Activated T-cell treated with anti-CD3 and anti-CD28 coated beads for 24 hours (primary cell): Measurements from ENCODE around the gene CDH23.

Source experiments
- DNase-seq: peaks from one replicate; pipeline ENCODE4 v3.0.0-alpha.2; 2020; ENCODE audit warnings: low read depth

CDH23 gene

DNA sequence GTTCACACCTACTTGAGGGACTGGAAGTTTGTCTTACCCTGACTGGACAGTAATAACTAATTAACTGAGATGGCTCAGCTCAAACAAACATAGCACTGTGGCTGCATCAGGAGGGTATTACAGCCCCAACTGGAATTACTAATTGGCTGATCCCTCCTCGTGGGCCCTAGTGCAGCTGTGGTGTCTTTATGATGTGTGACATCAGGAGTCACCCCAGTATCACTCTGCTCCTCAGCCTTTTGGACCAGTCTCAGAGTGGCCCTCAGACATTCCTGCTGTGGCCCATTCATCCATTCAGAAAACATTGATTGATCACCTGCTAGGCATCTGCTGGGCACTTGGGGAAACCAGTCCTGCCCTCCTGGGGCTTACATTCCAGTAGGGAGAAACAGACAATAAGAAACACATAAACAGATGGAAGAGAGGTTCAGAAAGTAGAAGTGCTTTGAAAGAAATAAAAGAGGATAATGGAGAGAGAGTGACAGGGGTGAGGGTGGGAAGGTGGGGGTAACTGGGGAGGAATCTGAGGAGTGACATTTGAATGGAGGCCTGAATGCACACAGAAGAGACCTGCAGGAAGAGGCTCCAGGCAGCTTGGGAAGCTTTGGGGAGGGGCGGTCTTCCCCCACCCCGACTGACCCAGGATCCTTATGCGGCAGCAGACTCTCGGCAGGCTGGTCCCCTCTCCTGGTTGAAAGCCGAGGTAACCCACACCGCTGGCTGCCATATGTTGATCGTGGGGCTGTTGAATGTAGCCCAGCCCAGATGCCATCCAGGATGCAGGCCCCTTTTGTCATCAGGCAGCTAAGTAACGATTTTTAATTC, 209.7 kb downstream of the CDH23 start:
- no peak for DNase-seq

DNA sequence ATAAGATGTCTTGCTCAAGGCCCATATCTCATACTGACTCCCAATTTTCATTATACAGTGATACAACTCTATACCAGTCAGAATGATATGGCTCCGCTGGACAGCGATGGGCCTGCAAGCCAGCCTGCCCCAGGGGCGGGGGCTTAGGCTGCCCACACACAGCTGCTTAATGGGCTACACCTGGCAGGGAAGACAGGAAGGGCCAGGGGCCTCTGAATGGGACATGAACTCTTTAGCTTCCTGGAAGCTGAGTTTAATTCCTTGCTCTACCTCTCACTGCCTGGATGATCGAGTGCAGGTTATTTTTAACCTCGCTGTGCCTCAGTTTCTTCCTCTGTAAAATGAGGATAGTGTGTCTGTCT, 210.3 kb downstream of the CDH23 start:
- DNase-seq = no peak

DNA sequence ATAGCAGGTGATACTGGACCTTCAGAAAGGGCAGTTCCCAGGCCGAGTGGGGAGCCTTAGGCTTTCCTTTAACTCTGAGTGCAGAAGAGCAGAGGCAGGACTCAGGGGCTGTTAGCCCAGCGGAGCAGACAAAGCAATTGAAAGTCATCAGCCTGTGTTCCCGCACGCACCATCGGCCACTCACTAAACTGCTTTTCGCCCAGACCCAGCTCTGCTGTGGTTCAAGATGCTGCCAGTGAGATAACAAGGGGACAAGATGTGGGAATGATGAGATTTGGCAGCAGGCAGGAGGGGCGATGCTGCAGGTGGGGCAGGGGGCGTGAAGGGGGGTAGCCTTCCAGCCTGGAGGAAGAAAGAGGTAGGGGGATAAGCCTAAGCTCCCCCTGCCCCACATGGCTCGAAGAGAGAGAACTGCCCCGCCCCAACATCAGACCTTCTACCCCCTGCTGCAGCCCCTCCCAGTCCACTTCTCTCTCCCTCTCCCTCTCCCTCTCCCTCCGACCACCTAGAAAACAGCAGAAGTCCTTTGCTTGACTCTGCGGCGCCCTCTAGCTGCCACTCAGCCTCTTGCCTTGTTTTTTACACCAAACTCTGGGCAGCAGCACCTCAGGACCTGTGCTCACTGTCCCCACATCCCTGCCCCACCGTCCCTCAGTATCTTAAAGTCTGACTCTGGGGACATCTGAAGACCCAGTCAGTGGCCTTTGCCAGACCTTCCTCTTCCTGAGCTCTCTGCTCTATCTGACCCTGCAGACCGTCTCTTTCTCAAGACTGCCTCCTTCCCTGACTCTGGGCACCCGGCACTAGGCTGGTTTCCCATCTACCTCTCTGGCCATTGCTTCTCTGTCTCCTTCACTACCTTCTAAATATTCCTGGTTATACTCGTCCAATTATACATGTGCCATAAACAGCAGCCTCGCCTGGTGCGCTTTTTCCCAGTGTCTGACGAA, 212.4 kb downstream of the CDH23 start:
- peak; percentile 57 for DNase-seq

DNA sequence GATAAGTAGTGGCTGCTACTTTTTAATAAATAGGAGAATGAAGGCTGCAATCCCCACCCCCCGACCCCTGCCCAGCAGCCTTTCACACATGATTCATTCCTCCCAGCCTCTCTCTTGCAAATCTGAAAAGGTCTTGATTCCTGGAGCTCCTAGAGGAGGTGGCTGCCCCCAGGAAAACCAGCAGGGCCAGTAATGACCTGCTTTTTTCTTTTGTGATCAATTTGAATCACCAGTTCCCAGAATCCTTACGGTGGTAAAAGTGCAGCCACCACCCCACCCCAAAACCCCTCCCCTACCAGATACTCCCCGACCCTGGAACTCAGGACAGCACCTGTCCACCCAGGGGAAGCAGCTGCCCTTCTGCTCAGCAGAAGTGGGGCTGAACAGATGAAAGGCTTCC, 213.9 kb downstream of the CDH23 start:
- no peak for DNase-seq

DNA sequence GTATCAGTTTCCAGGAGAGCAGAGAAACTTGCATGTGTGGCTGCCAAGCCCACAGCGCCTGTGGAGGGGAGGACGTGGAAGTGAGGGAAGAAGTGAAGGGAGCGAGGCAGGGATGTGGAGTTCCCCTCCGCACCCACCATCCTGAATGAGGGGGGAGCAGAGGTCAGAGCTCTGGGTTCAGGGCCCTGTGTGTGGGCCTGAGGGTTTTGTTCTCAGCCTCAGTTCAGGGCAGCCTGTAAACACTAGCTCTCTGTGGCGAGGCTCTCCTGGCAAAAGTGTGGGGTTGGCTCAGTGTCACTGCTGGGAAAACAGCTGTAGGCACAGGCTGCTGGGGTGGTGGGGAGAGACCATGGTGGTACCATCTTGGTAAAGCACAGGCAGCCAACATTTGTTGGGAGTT, 214.4 kb downstream of the CDH23 start:
- DNase-seq = no peak

DNA sequence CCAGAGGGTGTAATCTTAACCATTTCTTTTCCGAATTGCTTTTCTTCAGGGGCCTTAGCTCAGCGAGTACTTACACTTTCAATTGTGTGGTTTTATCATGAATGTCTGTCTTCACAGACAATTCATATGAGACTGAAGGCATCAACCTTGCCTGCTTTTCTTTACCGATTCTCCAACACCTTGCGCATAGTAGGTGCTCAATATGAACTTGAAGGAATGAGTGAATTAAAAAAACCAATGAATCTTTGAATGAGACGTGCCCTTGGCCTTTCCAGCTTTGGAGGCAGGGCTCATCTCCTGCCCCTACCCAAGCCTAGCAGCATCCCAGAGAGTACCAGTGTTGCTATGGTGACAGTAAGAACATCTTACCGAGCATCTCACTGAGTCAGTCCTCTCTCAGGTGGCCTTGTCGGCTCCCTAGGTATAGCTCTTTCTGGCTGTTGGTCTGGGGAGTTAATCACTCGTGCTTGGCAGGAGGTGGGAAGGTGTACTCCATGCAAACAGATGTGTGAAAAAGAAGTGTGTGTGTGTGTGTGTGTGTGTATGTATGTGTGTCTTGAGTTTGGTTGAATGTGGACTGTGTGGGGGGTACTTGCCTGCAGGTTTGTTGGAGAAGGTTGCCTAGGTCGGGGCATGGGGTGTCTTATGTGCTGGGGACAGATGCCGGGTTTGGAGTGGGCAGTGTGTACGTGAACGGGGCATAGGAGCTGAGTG, 215.1 kb downstream of the CDH23 start:
- DNase-seq = no peak

DNA sequence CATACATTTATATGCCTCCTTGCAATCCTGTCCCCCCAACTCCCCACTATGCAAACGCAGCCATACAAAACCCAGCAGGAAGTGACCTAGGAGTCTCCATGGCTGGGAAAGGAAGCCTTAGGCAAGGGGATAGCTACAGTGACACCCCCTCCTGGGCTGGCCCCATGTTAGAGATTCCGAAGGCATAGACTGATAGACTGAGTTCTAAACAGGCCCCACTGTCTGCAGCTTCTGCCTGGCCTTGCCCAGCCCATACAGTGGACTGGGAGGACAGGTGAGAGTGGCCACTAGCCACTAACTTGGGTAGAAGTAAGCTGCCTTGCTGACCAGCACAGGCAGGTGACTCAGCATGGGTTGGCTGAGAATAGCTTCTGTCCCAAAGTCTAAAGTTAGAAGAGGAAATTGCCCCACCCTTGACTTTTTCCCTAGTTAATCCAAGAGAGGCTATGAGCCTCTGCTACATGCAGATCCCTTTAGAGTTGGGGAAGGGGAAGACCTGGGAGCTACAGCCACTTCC, 216.6 kb downstream of the CDH23 start:
- DNase-seq = no peak

DNA sequence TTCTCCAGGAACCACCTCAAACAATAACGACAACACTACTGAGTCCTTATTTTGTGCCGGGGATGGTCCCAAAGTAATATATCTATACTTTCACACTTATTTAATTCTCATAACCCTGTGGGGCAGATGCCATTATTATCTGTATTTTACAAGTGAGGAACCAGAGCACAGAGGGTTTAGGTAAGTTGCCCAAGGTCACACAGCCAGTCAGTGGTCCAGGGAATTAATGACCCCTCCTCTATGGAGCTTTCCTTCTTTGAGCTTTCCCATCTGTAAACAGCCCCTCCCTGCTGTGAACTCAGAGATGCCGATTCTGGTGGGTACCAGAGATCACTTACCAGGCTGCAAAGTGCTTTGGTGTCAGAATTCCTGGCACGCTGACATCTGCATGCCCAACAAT, 217.2 kb downstream of the CDH23 start:
- no peak for DNase-seq

DNA sequence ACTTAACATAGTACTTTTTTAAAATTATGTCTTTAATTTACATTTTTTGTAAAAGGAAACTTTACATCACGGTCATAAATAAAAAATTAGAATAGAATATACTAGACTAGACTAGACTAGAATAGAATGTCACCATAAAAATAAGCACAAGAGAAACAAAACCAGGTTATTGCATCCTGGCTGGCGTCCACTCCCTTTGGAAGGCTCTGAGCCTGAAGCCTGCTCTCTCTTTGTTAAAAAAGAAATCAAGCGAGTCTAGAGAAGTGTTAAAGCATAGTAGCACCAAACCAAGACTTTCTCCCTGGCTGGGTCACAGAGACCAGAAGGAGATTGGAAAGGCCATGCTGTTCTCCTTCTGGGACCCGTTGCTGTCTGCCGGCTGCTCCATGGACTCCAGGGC, 218.2 kb downstream of the CDH23 start:
- DNase-seq = no peak

DNA sequence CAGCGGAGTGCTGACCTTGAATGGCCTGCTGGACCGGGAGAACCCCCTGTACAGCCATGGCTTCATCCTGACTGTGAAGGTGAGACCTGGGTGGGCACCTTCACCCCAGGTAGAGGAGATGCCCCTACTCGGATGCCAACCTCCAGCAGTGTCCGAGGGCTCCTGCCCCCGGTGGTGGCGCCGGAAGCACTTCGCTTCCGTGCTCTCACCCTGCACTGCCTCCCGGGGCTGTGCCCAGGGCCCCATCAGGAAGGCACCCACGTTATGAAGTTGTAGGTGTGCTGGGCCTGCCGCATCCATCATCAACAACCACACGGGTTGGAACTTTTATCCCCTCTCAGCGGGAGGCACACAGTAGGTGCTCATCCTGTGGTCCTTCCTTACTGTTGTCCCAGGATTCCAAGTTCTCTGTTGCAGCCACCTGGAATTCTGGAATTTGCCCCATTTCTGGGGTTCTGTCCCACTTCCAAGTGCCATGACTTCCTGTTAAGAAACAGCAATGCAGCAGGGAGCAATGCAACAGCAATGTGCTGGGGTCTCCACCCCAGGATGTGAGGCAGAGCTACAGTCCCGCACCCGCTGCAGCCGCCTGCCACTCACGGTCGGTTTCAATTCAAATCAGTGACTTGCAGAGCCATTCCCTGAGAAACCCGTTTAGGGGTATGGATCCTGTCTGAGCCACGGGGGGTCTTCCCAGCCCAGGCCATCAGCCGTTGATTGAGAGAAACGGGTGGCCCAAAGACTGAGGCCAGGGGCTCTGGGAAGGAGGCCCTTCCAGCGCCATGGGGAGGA, 219.0 kb downstream of the CDH23 start:
- no peak for DNase-seq

DNA sequence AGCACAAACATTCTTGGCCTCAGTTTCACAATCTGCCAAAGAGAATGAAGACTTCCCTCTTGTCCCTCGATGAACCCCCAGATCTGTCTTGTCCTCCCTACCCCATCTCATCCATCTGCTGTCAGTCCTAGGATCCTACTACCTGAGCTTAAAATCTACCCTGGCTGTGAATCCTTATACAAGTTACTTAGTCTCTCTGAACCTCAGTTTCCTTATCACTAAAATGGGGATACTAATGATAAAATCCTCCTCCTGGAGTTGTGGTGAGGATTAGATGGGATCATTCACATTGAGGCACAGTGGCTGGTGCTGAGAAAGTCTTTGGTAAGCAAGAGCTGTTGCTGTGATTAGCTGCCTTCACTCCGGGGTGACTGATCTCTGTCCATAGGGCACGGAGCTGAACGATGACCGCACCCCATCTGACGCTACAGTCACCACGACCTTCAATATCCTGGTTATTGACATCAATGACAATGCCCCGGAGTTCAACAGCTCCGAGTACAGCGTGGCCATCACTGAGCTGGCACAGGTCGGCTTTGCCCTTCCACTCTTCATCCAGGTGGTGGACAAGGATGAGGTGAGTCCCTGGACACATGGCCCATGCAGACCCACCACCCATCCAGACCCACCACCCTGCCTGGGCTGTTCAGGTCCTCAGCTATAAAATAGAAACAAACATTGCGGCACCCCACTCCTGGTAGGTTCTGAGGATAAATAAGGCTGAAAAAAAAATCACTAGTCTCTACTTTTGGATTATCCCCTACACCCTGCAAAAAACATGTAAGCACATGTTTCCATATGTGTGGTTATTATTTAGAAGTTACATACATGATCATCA, 220.3 kb downstream of the CDH23 start:
- DNase-seq = no peak

DNA sequence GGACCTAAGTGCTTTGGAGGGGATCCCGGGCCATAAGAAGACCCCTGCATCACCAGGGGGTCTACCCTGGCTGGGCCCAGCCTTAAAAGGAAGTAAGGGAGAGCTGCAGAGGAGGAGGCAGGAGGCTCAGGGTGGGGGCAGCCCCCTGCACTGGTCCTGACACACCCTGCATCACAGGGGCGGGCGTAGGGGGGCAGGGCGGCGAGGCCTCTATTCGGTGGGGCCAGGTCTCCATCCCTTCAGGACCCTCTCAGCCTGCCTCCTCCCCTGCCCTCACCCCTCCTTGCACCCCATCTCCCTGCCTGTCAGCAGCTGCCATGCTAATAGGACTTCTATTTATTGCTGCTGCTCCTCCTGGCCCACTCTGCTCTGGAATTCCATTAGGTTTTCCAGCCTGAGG, 221.5 kb downstream of the CDH23 start:
- DNase-seq = no peak

DNA sequence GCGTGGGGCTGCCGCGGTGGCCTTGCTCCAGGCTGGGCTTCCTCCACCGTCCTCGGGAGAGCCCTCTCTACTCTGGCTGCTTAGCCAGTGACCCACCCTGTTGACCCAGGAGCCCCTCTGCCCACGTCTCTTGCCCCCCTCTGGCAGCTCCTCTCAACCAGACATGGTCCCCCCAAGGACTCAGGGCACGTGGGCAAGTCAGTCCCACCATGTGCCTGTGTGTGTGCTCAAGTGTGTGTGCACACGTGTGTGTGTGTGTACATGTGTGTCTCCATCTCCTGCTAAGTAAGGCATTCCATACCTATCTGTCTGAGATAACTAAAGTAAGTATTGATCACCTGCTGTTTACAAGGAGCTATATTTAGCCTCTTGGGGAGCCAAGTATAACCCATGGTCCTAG, 221.9 kb downstream of the CDH23 start:
- no peak for DNase-seq

DNA sequence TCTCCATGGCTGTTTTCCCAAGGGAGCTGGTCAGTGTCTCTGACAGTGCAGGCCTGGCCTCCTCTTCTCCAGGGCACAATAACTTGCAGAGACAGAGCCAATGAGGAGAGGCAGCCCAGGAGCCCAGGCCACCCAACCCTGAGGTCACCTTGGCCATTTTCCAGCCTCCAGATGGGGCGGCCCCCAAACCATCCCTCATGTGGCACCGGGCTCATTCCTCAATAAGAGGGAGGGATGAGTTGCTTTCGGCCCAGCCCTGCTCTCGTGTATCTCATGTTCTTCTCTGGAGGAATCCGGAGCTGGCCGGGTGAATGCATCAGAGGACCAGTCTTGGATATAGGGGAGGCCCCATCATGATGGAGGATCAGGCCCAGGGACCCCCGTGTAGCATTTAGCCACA, 223.9 kb downstream of the CDH23 start:
- DNase-seq = no peak

DNA sequence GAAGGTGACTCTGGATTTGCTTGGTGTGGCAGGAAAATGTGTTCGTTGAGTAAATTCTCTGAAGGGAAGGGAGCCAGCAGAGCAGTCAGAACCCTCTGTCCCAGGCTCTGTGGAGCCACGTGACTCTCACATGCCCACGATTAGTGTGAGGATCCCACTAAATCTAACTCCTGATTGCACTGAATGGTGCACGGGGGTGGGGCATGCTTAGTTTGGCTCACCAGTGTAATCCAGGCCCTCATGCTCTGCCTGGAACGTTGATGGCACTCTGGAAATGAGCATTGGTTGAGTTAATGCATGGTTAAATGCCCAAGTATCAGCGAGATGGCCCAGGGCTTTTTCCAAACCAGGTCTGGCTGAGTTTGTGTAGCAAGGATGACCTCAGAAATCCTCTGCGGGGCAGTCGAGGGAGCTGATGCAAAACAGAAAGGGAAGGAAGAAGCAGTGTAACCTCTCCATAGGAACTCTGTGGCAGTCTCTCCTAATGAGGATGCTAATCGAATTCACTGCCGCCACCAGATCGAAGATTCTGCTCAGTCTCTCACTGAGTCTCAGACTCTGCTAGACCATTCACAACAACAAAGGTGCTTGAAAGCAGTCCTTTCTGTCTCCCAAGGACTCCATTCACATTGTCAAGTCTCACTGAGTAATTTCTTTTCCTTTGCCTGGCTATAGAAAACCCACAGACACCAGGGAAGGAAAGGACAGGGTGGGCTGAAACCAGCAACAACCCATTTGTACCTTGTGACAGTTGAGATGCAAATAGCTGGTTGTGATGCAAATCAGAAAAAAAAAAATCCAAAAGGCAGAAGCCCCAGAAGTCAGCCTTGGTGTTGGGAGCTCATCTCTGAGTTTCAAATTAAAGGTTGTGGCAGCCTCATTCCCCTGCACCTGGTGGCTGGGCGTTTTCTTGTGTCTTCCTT, 224.8 kb downstream of the CDH23 start:
- no peak for DNase-seq

DNA sequence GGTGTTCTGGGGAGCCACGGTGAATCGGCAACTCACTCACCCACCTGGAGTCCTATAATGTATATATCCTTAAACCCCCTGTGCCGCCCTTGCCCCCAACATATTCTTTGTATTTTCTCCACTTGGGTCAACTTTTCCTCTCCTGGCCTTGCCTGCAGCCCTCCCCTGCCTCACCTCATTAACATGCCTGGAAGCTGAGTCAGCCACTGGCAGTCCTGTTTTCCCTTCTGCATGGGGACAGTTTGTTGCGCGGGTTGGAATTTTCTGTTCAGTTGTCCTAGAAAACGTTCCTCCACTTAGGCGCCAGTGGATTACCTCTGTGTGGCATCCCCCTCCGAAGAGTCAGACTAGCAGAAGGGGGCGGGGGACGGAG, 225.4 kb downstream of the CDH23 start:
- DNase-seq = no peak

DNA sequence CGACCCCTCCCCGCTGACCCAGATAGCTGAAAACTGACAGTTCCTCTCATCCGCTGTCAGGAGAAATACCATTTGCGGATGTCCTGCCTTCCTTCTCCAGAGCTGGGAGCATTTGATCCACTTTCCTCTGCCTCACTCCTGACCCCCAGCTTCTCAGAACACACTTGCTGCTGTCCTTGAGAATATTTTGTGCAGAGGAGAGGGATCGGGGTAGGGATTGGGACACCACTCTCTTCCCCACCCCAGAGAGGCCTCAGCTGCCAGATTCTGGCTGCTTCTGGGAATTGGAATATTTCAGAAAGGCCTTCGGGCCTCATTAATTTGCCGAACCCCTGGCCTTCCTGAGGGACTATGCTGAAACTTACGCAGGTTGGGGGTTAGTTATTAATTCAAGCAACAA, 225.9 kb downstream of the CDH23 start:
- DNase-seq = no peak

DNA sequence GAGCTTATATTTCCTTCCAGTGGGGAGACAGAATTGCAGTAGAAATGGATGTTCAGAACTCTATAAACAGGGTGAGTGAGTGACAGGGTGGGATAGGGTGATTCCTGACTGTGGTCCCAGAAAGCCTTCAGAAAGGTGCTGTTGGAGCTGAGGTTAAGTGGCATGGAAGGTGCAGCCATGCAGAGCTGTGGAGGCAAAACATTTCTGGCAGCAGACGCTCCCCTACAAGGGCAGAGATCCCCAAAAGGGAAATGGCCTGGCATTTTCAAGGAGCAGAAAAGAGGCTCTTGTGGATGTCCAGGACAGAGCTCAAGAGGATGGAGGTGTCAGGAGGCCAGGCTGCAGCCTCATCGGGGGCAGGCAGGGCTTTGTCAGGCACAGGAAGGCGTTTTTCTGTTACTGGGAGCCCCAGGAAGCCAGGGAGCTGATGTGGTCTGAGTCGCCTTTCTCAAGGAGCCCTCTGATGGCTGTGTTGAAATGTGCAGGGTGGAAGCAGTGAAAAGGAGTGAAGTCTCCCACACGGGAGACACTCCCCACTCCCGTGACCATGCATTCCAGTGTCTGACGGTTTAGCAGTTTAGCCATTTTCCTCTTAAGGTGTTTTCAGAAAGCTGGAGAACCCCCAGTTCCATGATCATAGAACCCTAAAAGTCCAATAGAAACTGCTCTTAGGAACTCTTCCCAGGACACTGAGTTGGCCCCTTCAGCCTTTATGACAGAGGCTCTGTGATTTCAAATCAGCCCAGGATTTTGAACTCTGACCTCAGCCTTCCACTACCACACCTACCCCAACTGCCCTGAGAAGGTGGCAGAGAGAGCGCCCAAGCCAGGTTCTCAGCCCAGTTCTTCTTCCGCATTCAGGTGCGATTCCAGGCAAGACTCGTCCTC, 226.6 kb downstream of the CDH23 start:
- no peak for DNase-seq

DNA sequence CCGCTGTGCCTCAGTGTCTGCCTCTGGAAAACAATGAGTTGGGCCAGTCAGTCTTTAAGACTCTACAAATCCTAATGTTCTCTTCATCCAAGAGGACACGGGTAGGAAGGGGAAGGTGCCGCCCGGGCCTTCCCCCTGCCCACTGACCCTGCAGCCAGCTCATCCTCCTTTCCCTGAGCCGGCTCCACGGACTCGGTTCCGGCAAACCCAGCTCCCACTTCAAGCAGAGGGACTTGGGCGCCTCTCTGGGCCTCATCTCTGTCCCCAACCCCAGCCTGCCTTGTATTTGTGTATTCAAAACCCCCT, 227.2 kb downstream of the CDH23 start:
- DNase-seq = no peak
